A549 (cell line): ENCODE data around the gene HOXC11.

Experiments used
- ATOH8 ChIP-seq: fragments of 250-450 bp; sonication (Bioruptor Pico); IDR thresholded peaks from 2 replicates; pipeline ENCODE4 v1.5.0; 2020; ENCODE audit warnings: low read depth, mild to moderate bottlenecking, moderate library complexity
- CBX2 ChIP-seq: fragments of 200-600 bp; sonication (generic); IDR thresholded peaks from 2 replicates; pipeline ENCODE4 v1.6.1; 2016; ENCODE audit warnings: low read depth, mild to moderate bottlenecking, borderline replicate concordance
- CHD4 ChIP-seq: fragments of 200-600 bp; sonication (generic); IDR thresholded peaks from 2 replicates; pipeline ENCODE4 v1.6.1; 2016; ENCODE audit warnings: antibody characterized with exemption, mild to moderate bottlenecking, borderline replicate concordance
- JUN ChIP-seq, 2 experiments: fragments of >200 bp; sonication (Bioruptor Twin); formaldehyde crosslinking; IDR thresholded peaks; 2 replicates in 1 of 2; 3 replicates in 1 of 2; pipeline ENCODE4 v1.6.1; 2016 to 2017
- POLR2A ChIP-seq: IDR thresholded peaks from 2 replicates; pipeline ENCODE4 v1.6.1; 2012; ENCODE audit warnings: mild to moderate bottlenecking, low read length
- RAD21 ChIP-seq, 2 experiments: fragments of >200 bp in 1 of 2; sonication (Bioruptor Twin) in 1 of 2; formaldehyde crosslinking in 1 of 2; IDR thresholded peaks in 1 of 2; conservative IDR thresholded peaks in 1 of 2; 2 replicates in 1 of 2; 3 replicates in 1 of 2; pipeline ENCODE4 v1.6.1; 2012 to 2018; ENCODE audit warnings: inconsistent platforms in 1 of 2
- RFX5 ChIP-seq: fragments of 450-650 bp; IDR thresholded peaks from 2 replicates; pipeline ENCODE4 v1.7.1; 2014; ENCODE audit warnings: antibody characterized with exemption, mild to moderate bottlenecking, moderate library complexity
- TF ChIP-seq, protein P1 (sequence below): fragments of >200 bp; sonication (Bioruptor Twin); formaldehyde crosslinking; IDR thresholded peaks from 3 replicates; pipeline ENCODE4 v1.5.1; 2016
- TF ChIP-seq, protein P2 (sequence below): fragments of 200-600 bp; sonication (generic); IDR thresholded peaks from 2 replicates; pipeline ENCODE4 v1.6.1; 2016; ENCODE audit warnings: antibody characterized with exemption, mild to moderate bottlenecking, moderate library complexity
- TF ChIP-seq, protein P3 (sequence below): fragments of 150-350 bp; IDR thresholded peaks from 2 replicates; pipeline ENCODE4 v1.6.1; 2014; ENCODE audit warnings: low read depth, mild to moderate bottlenecking, low read length

- TF ChIP-seq, protein P1, sequence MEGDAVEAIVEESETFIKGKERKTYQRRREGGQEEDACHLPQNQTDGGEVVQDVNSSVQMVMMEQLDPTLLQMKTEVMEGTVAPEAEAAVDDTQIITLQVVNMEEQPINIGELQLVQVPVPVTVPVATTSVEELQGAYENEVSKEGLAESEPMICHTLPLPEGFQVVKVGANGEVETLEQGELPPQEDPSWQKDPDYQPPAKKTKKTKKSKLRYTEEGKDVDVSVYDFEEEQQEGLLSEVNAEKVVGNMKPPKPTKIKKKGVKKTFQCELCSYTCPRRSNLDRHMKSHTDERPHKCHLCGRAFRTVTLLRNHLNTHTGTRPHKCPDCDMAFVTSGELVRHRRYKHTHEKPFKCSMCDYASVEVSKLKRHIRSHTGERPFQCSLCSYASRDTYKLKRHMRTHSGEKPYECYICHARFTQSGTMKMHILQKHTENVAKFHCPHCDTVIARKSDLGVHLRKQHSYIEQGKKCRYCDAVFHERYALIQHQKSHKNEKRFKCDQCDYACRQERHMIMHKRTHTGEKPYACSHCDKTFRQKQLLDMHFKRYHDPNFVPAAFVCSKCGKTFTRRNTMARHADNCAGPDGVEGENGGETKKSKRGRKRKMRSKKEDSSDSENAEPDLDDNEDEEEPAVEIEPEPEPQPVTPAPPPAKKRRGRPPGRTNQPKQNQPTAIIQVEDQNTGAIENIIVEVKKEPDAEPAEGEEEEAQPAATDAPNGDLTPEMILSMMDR: no peak
- TF ChIP-seq JUN (IDR thresholded peaks at IDR 0.05) (no peak), RFX5 (no peak), RAD21 (conservative IDR thresholded peaks at IDR 0.05 in 1 of 2, IDR thresholded peaks at IDR 0.05 in 1 of 2) (no peak), CBX2 (no peak), POLR2A (no peak), ATOH8 (CRISPR knock-in tag) (no peak), CHD4 (no peak)
- TF ChIP-seq, protein P2, sequence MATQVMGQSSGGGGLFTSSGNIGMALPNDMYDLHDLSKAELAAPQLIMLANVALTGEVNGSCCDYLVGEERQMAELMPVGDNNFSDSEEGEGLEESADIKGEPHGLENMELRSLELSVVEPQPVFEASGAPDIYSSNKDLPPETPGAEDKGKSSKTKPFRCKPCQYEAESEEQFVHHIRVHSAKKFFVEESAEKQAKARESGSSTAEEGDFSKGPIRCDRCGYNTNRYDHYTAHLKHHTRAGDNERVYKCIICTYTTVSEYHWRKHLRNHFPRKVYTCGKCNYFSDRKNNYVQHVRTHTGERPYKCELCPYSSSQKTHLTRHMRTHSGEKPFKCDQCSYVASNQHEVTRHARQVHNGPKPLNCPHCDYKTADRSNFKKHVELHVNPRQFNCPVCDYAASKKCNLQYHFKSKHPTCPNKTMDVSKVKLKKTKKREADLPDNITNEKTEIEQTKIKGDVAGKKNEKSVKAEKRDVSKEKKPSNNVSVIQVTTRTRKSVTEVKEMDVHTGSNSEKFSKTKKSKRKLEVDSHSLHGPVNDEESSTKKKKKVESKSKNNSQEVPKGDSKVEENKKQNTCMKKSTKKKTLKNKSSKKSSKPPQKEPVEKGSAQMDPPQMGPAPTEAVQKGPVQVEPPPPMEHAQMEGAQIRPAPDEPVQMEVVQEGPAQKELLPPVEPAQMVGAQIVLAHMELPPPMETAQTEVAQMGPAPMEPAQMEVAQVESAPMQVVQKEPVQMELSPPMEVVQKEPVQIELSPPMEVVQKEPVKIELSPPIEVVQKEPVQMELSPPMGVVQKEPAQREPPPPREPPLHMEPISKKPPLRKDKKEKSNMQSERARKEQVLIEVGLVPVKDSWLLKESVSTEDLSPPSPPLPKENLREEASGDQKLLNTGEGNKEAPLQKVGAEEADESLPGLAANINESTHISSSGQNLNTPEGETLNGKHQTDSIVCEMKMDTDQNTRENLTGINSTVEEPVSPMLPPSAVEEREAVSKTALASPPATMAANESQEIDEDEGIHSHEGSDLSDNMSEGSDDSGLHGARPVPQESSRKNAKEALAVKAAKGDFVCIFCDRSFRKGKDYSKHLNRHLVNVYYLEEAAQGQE: no peak
- TF ChIP-seq, protein P3, sequence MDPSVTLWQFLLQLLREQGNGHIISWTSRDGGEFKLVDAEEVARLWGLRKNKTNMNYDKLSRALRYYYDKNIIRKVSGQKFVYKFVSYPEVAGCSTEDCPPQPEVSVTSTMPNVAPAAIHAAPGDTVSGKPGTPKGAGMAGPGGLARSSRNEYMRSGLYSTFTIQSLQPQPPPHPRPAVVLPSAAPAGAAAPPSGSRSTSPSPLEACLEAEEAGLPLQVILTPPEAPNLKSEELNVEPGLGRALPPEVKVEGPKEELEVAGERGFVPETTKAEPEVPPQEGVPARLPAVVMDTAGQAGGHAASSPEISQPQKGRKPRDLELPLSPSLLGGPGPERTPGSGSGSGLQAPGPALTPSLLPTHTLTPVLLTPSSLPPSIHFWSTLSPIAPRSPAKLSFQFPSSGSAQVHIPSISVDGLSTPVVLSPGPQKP: no peak
Observed at GRCh38 chr12:53987787-53988230, 14.9 kb downstream of the HOXC11 start.
